Measurements from ENCODE around the gene ZNF302.

- no peak for TF ChIP-seq ELF4 (IDR thresholded peaks at IDR 0.05)
- no peak for TF ChIP-seq FOXA1 (IDR thresholded peaks at IDR 0.05)
These were observed 8.2 kb upstream of the ZNF302 start for GRCh38 chr19:34669305-34669704.

All from HEK293T (cell line).